ENCODE data around the gene HOXC6.

The HOXC6 gene

DNA sequence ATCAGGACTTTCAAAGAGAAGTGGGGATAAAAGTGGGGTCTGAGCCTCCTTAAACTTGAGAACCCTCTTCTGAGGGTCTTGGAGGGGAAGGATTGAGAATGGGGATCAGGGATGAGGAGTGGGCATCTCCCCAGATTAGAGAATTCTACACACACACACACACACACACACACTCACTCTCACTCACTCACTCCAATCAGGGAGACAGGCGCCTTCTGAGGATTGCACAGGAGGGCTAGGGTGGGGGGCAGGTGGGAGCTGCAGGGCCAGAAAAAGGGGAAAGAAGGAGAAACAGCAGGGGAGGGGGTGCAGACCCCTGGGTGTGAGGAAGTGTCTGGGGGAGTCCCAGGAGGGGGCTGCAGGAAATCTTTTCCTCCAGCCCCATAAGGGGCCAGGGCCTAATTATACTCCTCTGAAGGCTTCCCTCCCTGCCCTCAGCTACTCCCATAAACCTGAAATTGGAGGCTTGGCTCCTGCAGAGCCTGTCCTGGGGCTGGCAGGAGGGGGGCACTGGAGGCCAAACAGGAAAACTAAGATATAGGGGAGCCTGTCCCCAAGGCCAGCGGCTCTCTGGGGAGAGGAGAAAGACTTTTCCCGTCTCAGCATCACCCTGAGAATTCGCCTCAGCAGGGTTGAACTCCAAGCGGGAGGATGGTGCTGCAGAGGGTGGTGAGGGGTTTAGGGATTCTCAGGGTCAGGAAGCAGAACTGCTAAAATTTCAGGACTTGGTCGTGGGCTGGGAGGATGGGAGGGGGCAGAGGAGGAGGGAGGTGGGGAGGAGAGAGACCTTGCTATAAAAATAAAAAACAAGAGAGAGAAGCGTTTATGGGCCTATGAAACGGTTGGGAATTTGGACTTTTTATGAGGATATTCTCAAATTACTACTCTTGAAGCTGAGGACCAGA is 26.7 kb upstream of the HOXC6 start:
- no peak for DNase-seq (ENCODE audit: low read depth in 2 of 2, low spot score in 1 of 2)

- no peak for DNase-seq (ENCODE audit: low read depth in 2 of 2, low spot score in 1 of 2)
Measured at GRCh38 chr12:54002278-54002914, 25.8 kb upstream of the HOXC6 start.

GRCh38 chr12:54002915-54003389 is 25.3 kb upstream of the HOXC6 start:
- no peak for DNase-seq (ENCODE audit: low read depth in 2 of 2, low spot score in 1 of 2)

- no peak for DNase-seq (ENCODE audit: low read depth in 2 of 2, low spot score in 1 of 2)
Measured at GRCh38 chr12:54003625-54004024, 24.6 kb upstream of the HOXC6 start.

GRCh38 chr12:54004063-54004840 is 24.0 kb upstream of the HOXC6 start:
- DNase-seq (ENCODE audit: low read depth in 2 of 2, low spot score in 1 of 2): no peak

DNA sequence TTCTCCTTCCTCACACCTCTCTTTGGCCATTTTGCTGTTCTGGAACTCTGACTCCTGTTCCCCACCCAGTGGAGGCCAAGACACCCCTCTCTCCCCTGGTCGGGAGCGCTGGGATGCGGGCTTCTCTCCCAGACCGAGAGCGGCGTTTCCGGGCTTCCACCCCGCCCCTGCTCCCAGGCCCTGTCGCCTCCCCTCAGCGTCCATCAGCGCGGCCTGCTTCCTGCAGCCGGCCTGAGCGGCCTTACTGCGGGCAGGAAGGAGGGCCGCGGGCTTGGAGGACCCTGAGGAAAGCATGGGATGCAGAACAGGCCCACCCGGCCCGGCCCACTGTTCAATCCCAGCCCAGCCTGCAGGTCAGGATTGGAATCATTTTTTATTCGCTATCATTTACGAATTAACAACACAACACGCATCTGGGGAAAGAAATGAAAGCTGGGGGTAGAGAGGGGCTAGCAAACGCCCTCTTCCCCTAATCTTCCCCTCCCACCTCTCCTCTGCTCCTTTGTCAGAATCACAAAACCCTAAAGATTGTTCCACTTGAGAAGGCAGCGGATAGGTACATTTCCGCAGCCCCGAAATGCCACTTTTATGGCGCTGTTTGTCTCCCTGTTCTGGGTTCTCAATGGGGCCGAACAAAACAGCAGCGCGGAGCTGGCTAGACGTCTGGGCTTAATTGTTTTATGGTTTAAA is 23.3 kb upstream of the HOXC6 start:
- DNase-seq (ENCODE audit: low read depth in 2 of 2, low spot score in 1 of 2): no peak

DNA sequence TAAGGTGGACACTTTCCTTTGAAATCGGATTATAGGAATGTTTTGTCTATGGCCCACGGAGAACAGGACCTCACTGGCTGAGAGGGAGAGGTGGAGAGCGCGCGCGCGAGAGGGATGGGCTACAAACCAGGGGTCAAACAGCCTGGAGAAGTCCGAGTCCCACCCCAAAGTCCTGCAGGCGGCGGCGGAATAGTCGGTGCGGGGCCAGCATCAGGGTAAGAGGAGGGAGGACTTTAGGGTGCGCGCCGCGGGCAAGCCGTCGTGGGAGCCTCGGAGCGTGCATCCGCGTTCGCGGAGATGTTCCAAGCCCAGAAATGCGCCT is 22.7 kb upstream of the HOXC6 start:
- DNase-seq (ENCODE audit: low read depth in 2 of 2, low spot score in 1 of 2): no peak

DNA sequence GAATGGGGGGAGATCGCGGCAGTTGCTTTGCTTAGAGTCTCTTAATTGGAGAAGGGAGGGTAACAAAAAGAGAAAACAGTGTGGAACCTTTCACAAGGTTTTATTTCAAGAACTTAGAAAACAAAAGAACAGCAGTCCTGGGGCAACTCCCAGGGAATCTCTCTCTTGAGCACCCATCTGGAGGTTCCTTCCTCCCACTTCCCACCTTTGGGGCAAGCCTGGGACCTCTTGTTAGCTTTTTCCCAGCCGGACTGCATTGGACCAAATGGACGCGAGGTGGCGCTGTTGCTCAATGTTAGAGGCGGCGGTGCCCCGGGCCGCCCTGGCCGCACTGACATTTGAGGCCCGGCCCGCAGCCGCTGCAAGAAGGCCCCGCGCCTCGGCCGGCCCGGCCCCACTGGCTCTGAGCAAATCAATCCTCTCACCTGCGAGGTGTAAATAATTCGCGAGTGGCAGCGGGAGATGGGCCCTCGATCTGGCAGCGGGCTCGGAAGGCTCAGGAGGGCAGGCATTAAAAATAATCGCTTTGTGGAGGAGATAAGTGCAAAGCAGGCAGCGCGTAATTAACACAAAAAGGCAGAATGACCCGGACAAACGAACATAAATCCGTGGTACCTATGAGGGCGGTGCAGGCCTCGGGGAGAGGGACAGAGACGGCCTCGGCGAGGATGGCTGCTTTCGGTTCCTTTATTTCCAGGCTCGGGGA is 22.2 kb upstream of the HOXC6 start:
- peak; percentile 53 to 80 for DNase-seq (ENCODE audit: low read depth in 2 of 2, low spot score in 1 of 2)

DNA sequence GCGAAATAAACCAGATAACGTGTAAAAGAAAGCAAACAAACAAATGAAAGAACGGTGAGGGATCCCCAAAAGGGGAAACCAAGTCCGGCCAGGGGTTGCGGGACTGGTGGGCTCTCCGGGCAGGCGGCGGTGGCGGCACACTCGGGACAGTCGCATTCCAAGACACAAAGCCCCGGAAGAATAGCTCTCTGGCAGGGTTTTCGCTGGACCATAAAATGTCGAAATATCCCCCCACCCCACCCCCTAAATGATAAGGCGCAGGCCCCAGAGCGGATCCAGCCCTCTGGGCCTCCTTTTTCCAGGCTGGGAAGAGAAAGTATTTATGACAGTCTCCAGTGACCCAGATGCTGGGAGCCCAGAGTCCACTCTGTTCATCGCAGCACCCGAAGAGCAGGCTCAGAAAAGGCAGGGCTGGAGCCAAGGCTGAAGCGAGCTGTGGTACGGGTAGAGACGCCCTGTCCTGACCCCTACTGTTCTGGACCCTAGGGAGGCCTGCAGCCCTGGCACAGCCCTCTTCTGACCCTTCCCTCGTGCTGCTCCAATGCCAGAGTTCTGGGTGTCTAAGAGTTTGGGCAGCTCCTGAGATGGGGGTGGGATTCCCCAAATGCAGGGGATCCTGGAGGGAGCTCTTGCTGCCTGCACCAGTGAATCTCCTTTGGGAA is 21.6 kb upstream of the HOXC6 start:
- DNase-seq (ENCODE audit: low read depth in 2 of 2, low spot score in 1 of 2): no peak

DNA sequence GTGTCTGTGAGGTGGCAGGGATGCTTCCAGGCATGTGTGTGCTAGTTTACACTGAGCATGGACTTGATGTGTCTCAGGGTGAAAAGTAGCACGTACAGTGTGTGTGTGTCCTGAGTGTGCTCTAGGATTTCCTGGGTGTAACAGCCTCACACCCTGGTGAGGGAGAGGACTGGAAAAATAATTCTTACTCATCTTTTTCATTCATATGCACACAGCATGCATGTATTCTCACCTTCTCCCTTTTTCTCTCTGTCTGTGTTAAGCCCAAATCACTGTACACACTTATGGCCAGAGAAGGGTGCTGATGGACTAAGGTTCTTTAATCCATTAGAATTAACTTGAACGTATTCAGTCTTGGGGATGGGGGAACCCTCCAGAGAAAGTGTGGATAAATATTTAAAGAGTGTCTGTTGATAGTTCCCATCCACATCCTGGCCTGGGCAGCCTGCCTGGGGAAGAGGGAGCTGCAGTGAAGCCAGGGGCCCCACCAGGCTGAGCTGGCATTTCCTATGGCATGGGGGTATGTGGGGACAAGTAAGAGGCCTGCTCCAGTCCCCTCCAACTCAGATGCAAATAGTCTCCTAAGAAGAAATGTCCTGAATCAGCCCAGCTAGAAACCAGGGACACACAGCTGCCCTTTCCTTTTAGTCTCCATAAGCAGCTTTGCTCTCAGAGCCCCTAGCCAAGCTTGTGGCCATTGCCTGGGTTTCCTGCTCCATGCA is 20.5 kb upstream of the HOXC6 start:
- DNase-seq (ENCODE audit: low read depth in 2 of 2, low spot score in 1 of 2): no peak

GRCh38 chr12:54008260-54008552 is 20.0 kb upstream of the HOXC6 start:
- no peak for DNase-seq (ENCODE audit: low read depth in 2 of 2, low spot score in 1 of 2)

GRCh38 chr12:54009171-54010052 is 18.8 kb upstream of the HOXC6 start:
- DNase-seq (ENCODE audit: low read depth in 2 of 2, low spot score in 1 of 2): no peak

GRCh38 chr12:54010053-54010971 is 17.9 kb upstream of the HOXC6 start:
- no peak for DNase-seq (ENCODE audit: low read depth in 2 of 2, low spot score in 1 of 2)

GRCh38 chr12:54010972-54011664 is 17.1 kb upstream of the HOXC6 start:
- DNase-seq (ENCODE audit: low read depth in 2 of 2, low spot score in 1 of 2): no peak

DNA sequence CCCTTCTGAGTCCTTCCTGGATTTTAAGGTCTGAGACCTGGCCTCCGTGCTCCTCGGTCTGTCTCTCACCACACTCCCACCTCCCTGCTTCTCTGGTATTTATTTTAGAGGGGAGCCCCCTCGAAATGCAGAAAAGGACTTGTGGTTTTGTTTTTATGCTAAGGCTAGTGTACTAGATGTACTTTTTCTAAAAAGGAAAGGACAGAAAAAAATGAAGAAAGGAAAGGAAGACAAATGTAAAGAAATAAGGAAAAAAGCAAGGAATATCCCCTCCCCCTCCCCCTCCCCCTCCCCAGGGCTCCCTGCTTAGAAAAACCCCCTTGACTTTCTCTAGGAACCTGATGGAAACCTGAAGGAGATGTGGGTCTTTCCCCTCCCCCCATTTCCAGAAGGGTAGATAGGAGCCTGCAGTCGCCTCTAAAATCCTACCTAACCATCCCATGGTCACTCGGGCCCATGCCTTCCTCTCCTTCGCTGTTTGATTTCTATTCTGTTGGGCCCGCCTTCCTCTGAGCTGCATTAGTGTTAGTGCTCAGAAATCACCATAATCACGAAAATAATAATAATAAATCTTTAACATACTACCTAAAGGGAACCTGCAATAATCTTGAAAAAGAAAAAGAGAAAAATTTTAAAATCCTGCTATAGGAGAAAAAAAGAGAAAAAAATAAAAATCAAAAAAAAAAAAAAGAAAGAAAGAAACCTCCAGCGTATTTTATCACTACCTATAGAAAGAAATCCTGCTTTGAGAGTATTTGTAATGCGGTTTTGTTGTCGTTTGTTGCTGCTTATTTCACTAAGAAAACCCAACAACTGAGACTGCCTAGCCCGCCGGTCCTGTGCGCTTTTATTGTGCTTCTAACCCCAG is 16.3 kb upstream of the HOXC6 start:
- no peak for DNase-seq (ENCODE audit: low read depth in 2 of 2, low spot score in 1 of 2)

All from stimulated activated CD8-positive, alpha-beta memory T cell treated with anti-CD3 and anti-CD28 coated beads, Interleukin-4, amount 100 ng/mL, for 4 hours (primary cell).